Measurements from ENCODE around the gene GPC3. TPM values are rescaled to one million over a fixed set of nuclear protein-coding genes. Genes with fewer than 3 reads are reported as not detected.

GPC3 gene
- total RNA-seq, 1 experiment from 2014 or later, result 32.4 TPM

- TF ChIP-seq CTCF (IDR thresholded peaks at IDR 0.05) (no peak), NR3C1 (CRISPR knock-in tag; conservative IDR thresholded peaks at IDR 0.05; ENCODE audit: low read depth) (no peak)
Measured at GRCh38 chrX:133869270-133869669, 116.1 kb downstream of the GPC3 start (continued).

- DNase-seq (ENCODE audit: low spot score) (no peak), ATAC-seq (no peak)
- Mint-ChIP-seq H3K27me3 (ENCODE audit: low read depth) (no peaks in the 10 kb centered on the region; the same call in 1 of the 2 replicates), H3K9me3 (no peaks in the 10 kb centered on the region), H3K27ac (no peak overlapping the region), H3K4me1 (peaks cover 23% of the 10 kb centered on the region), H3K36me3 (no peaks in the 10 kb centered on the region), H3K4me3 (no peak overlapping the region)
- ChIA-PET CTCF (interaction anchor here (0.9 kb wide), 1 partner anchor 29 kb away, joined by 4 read pairs; no protein-coding TSS in a partner anchor), POLR2A (no interaction called here)
- TF ChIP-seq ERG (CRISPR knock-in tag; IDR thresholded peaks at IDR 0.05) (no peak), TP53 (CRISPR knock-in tag; IDR thresholded peaks at IDR 0.05) (no peak), TEAD4 (CRISPR knock-in tag; IDR thresholded peaks at IDR 0.05) (no peak), ZBTB43 (CRISPR knock-in tag; IDR thresholded peaks at IDR 0.05) (no peak), PRRX2 (CRISPR knock-in tag; IDR thresholded peaks at IDR 0.05) (no peak), NFATC4 (CRISPR knock-in tag; IDR thresholded peaks at IDR 0.05) (no peak), ZNF138 (CRISPR knock-in tag; conservative IDR thresholded peaks at IDR 0.05) (no peak), GTF2I (CRISPR knock-in tag; conservative IDR thresholded peaks at IDR 0.05) (no peak), HMGXB4 (CRISPR knock-in tag; IDR thresholded peaks at IDR 0.05) (no peak), PREB (CRISPR knock-in tag; IDR thresholded peaks at IDR 0.05; ENCODE audit: borderline replicate concordance) (no peak), ZNF512 (CRISPR knock-in tag; IDR thresholded peaks at IDR 0.05; ENCODE audit: borderline replicate concordance) (no peak), RORB (CRISPR knock-in tag; IDR thresholded peaks at IDR 0.05) (no peak), GABPB1 (CRISPR knock-in tag; IDR thresholded peaks at IDR 0.05) (no peak), SP1 (CRISPR knock-in tag; conservative IDR thresholded peaks at IDR 0.05) (no peak), ZNF423 (CRISPR knock-in tag; IDR thresholded peaks at IDR 0.05) (no peak)
Measured at GRCh38 chrX:133868682-133869081, 116.7 kb downstream of the GPC3 start.
